HG03439 (cell line): Measurements from ENCODE around the gene ARHGEF40.

Experiments used
- ATAC-seq: cut with Tn5 transposase; IDR thresholded peaks from one replicate; pipeline ENCODE4 v1.9.1; 2021; ENCODE audit warnings: mild to moderate bottlenecking, moderate library complexity; ENCODE audit not compliant: unreplicated experiment

Gene ARHGEF40

GRCh38 chr14:21058903-21059302, 11.2 kb upstream of the ARHGEF40 start:
- ATAC-seq: no peak

GRCh38 chr14:21059842-21060613, 10.1 kb upstream of the ARHGEF40 start:
- no peak for ATAC-seq

GRCh38 chr14:21060614-21061346, 9.3 kb upstream of the ARHGEF40 start:
- ATAC-seq: no peak

- no peak for ATAC-seq
Measured at GRCh38 chr14:21061347-21061668, 8.8 kb upstream of the ARHGEF40 start.

- no peak for ATAC-seq
Measured at GRCh38 chr14:21063479-21063878, 6.6 kb upstream of the ARHGEF40 start.

GRCh38 chr14:21066882-21067502, 3.1 kb upstream of the ARHGEF40 start:
- ATAC-seq: no peak

- ATAC-seq: no peak
Measured at GRCh38 chr14:21068521-21069387, 1.4 kb upstream of the ARHGEF40 start.

- ATAC-seq: no peak
Measured at GRCh38 chr14:21069388-21070082, 569 bp upstream of the ARHGEF40 start.

GRCh38 chr14:21070610-21071224, 613 bp downstream of the ARHGEF40 start:
- ATAC-seq: peak; percentile 14

- ATAC-seq: peak; percentile 39
Measured at GRCh38 chr14:21071225-21072030, 1.3 kb downstream of the ARHGEF40 start.

GRCh38 chr14:21072031-21072473, 1.9 kb downstream of the ARHGEF40 start:
- no peak for ATAC-seq

- ATAC-seq: no peak
Measured at GRCh38 chr14:21072781-21073339, 2.8 kb downstream of the ARHGEF40 start.

GRCh38 chr14:21073921-21074320, 3.8 kb downstream of the ARHGEF40 start:
- no peak for ATAC-seq

- no peak for ATAC-seq
Measured at GRCh38 chr14:21074398-21075272, 4.5 kb downstream of the ARHGEF40 start.

GRCh38 chr14:21075719-21076437, 5.8 kb downstream of the ARHGEF40 start:
- no peak for ATAC-seq

GRCh38 chr14:21077672-21078071, 7.6 kb downstream of the ARHGEF40 start:
- ATAC-seq: no peak

GRCh38 chr14:21078287-21078686, 8.2 kb downstream of the ARHGEF40 start:
- no peak for ATAC-seq
